ENCODE measurements around the gene UTF1.
A peak's percentile ranks its signal among the peaks of the same experiment; 100 is the strongest.
"Not testable (repeated sequence)": the region's sequence is repeated elsewhere in the genome, so short reads cannot be mapped to it uniquely, and the experiment has no call there.

The UTF1 gene

DNA sequence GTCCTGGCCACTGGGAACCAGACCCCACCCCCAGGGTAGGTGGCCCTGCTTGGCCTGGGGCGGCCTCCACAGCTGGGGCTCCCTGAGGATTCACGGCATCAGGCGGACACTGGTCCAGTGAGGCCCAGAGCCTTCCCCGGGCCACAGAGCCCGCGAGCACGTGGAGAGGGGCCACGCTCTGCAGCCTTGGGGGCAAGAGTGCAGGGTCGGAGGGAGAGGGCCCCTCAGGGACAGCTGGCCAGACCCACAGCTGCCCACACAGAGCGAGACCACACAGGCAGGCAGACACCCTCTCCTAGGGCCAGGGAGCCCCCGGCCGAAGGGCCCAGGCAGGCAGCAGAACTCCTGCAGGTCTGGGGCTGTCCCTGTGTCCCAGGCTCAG lies 18.3 kb downstream of the UTF1 start:
- DNase-seq: no peak

DNA sequence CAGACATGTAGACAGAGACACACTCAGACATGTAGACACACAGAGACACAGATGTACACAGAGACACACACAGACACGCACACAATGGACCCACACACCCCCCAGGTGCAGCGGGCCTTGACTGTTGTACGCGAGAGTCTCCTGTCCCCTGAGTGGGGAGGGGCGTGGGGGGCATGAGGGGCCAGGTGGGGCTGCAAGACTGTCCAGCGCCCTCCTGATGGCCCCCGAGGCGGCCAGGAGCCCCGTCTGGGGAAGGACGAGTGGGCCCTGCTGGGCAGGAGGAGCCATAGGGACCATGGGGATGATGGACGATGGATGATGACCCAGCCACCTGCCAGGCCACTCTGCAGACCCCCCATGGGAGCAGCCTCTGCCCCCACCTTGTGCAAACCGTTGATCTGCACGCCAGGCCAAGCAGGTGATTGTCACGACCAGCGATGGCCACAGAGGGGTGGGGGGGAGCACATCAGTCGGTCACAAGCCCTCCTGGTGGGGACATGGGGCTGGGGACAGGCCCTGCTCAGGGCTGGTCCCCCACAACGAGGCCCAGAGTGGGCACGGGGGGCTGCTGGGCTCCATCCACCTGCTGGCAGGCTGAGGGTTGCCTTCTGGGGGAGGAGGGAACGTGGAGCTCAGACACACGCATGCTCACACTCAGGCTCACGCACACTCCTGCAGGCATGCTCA lies 19.2 kb downstream of the UTF1 start:
- DNase-seq: no peak

DNA sequence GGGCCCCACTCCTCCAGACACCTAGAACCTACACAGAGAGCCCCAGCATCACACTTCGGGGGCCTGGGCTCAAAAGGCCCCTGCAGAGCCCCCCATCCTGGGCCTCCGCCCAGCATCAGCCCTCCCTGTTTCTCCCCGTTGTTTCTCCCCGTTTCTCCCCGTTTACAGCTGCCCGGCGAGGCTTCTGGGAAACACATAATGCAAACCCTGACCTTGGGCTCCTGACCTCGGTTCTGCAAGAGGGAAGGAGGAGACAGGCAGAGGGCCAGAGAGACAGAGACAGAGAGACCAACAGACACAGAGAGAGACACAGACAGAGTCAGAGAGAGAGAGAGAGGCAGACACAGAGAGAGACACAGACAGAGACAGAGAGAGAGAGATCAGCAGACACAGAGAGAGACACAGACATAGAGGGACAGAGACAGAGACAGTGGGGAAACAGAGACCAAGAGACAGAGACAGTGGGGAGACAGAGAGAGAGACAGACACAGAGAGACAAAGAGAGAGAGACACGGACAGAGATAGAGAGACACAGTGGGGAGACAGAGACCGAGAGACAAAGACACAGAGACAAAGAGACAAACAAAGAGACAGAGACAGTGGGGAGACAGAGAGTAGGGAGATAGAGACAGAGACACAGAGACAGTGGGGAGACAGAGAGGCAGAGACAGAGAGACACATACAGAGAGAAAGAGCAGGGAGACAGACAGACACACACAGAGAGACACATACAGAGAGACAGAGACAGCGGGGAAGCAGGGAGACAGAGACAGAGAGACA lies 20.1 kb downstream of the UTF1 start:
- DNase-seq: no peak

DNA sequence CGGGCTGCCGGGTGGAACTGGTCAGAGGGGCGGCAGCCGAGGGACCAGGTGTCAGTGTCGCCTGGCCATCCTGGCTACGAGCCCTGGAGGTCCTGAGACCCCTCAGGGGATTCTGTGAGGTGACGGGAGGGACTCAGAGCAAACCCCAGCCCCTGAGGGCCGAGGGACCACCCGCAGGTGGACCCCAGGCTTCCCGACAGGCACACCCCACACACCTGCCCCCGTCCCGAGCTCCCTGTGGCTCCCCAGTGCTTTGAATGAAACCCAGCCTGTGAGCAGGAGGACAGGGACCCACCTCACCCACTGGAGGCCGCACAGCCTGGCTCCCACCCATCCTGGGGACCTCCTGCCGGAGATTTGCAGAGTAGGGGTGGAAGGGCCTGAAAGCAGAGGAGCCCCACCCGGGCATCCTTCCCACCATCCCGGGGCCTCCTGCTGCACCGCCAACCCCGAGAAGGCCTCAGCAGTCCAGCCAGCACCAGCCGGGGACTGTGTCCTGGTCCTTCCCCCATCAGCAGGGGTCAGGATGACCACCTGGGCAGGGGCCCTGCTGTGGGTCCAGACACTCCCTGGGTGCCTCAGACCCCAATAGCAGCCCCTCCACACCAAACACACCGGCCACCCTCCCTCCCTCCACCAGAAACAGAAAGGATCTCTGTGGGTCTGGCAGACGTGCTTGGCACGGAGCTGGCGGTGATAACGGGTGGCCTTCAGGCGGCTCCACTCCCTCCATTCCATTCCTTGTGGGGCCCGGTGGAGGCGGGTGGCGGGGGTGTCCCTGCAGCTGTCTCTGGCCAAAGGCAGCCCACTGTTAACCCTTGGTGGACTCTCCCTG lies 21.6 kb downstream of the UTF1 start:
- DNase-seq: no peak

DNA sequence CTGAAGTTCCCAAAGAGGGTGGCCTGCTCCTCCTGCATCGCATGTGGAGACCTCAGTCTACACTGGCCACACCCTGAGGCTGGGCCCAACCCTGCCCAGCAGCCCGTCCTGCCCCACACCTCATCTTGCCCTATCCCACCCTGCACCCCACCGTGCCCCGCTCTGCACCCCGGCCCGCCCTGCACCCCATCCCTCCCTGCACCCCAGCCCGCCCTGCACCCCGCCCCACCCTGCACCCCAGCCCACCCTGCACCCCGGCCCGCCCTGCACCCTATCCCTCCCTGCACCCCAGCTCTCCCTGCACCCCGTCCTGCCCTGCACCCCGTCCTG lies 22.2 kb downstream of the UTF1 start:
- no peak for DNase-seq

DNA sequence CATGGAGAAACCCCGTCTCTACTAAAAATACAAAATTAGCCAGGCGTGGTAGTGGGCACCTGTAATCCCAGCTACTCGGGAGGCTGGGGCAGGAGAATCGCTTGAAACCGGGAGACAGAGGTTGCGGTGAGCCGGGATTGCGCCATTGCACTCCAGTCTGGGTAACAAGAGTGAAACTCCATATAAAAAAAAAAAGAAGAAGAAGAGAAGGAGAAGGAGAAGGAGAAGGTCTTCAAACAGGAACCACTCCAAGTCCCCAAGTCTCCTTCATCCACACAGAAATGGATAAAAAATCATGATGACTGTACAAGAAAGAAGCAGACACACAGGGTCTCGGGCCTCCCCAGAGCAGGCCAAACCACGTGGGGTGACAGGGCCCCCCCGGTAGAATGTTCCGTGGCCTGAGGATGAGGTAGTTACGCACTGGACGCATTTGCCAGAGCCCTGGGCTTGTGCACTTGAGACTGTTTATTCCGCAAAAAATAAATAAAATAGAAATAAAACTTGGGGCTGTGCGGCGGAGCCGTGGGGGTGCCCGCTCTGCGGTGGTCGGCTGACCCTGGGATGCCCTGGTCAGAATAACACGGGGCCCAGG lies 23.4 kb downstream of the UTF1 start:
- DNase-seq: no peak

DNA sequence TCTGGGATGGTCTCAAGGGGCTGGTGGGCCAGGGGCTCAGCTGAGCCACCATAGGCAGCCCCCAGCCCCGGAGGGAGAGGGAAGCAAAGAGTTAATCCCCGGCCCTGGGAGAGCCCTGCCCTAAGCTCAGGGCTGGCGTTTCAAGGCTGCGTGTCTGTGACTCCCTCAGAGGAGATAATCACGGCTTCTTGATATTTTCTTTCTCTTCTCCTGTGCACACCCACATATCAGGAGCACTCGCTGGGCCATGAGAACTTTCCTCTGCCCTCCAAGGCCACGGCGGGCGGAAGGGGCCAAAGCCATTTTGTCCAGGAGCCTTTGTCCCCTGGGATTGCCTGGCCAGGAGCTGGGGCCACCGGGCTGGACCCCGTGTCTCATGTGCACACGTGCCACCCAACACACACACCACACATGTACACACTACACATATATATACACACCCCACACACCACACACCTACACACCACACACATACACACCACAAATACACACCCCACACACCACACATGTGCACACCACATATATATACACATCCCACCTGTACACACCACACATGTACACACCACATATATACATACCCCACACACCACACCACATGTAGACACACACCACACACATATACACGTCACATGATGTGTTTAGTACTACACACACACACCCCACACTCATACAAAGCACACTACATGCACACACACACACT lies 24.6 kb downstream of the UTF1 start:
- DNase-seq: no peak

DNA sequence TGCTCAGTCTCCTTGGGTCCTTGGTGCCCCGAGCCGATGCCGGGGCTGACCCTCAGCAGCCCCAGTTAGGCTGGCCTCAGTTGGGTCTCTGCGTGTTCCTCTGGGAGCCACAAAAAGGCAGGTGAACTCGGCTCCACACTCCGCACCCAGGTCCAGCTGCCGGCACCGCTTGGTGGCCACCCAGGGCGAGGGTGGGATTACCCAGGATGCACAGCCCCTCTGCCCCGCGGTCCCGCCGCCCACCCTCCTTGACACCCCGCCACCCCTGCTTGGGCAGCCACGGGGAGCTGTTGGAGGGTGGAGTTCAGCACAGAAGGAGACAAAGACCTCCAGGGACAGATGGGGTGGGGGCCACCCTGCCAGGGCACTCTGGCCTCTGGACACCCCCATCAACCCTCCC lies 25.3 kb downstream of the UTF1 start:
- no peak for DNase-seq

DNA sequence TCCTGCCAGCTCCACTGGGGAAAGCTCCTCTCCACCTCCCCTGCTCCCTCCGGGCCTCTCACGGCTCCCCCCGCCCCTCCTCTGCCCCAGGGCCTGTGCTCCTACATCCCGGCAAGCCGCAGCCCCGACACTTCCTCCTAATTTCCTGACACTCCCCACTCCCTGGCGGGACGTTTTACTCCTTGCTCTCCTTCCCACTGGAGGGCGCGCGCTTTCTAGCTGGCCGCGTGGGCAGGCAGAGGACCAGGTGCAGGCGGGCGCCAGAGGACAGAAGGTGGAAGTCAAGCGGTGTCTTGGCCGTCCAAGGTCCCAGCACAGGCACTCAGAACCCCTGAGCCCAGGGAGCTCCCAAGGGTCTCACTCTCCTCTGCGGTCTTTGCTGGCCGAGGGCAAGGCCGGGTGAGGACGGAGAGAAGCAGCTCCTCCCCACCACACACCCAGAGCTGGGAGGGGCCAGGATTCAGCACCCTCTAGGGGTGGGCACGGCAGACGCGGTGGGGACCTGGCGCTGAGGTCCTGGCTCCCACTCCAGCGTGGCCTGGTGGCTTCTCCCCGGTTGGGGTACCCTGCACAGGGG lies 27.6 kb downstream of the UTF1 start:
- no peak for DNase-seq

DNA sequence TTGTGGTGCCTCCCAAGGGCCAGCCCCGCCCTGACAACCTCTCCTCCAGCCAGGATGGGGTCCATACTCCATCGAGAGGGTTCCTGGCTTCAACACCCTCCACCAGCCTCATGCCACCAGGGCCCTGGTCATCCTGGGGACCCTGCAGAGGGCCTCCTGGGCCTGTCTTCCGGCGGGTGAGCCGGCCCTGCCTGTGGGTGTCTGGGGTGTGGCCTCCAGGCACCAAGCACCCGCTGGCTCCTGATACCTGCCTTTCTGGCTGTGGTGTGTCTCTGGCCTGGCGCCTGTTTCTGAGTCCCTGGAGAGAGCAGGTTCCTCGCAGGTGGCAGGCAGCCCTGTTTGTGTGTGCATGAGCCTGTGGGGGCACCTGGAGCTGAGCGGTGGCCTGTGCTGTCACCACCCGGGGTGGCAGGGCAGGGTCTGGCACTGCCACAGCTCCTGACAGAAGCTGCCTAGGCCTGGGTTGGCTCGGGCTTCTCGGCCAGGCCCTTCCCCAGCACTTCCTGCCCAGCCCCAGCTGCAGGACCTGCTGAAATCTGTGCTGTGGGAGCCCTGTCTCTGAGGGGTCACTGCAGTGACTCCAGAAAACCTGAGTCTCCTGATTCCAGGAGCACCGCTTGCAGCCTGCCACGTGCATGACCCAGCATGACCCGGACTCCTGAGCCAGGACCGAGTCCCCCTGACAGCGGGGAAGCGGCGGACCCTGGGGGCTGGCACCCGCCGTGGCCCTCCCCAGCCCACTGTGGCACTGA lies 28.2 kb downstream of the UTF1 start:
- no peak for DNase-seq

DNA sequence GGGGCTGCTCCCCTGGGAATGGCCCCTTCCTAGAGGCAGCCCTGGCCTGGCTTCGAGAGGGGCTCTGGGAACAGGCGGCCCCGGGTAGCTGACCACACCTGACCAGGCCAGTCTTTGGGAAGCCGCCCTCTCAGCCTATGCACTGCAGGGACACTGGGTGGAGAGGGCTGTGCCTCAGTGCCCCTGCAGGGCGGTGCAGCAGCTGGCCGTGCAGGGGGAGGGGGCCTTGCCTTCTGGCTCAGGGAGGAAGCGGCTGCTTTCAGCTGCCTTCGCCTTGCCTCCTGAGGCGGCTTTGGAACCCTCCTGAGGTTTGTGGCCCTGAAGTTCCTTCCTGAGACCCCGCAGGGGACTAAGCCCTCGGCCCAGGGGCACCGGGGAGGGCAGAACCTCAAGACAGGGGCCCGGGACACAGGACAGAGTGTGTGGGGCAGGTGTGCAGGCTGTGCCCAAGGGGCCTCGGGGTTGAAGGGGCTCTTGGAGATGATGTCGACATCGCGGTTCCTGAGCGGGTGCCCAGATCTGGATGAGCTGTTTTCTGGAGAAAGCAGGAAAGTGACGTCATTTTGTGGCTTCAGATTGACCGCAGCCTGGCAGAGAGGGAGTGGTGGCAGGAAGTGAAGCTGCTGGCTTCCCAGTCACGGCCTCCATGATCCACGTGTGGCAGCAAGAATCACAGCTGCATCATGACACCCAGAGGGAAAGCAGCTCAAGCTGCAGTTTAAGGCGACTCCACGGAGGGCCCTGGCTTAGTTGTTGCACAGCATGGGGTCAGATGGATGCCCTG lies 29.0 kb downstream of the UTF1 start:
- DNase-seq: peak; percentile 100

DNA sequence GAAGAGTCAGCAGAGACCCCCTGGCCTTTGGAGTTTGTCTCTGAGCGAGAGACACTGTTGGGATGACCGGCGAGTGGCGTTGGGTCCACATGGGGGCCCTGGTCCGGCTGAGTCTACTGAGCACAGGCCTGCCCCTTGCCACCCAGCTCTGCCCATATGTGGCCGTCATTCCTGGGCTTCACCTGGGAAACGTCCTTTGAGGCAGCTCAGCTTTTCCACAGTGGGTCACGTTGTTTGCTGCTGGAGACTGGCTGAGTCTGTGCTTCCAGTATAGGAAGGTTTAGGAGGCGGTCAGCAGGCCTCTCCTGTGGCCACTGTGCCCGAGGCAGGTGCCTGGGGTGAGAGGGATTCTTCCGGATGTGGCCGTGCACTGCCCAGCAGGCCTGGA lies 29.6 kb downstream of the UTF1 start:
- no peak for DNase-seq

DNA sequence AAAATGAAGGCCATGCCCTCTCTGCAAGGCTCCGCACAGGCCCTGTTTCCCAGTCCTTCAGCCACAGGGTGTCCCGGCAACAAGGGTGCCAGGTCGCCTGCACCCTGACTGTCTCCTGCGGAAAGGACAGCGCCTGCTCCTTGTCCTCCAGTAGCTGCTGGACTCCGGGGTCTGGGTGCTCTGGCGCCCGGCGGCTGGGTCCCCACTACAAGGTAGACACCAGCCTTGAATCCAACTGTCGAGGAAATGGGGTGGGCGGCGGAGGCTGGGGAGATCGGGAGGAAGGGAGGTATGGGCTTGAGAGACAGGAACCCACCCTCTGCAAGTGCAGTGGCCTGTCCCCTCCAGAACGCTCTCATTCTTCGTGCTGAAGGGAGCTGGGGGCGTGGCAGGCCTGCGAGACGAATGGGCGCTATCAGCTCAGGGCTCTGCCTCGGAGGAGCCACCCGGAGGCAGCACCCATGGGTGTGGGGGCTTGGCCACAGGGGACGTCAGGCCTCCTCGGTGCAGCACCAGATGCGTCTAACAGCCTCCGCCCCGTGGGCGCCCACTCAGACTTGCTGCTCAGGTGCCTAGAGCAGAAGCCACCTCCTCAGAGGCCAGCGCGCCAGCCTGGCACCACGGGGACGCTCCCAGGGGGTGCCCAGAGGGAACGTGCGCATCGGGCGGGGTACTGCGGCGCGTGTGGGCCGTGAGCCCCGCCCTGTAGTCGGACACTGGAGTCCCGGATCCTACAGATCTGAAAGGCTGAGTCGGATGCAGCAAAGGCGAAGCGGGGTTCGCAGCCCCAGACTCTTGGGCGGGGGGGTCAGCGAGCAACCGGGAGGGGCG lies 31.1 kb downstream of the UTF1 start:
- DNase-seq: peak; percentile 38

DNA sequence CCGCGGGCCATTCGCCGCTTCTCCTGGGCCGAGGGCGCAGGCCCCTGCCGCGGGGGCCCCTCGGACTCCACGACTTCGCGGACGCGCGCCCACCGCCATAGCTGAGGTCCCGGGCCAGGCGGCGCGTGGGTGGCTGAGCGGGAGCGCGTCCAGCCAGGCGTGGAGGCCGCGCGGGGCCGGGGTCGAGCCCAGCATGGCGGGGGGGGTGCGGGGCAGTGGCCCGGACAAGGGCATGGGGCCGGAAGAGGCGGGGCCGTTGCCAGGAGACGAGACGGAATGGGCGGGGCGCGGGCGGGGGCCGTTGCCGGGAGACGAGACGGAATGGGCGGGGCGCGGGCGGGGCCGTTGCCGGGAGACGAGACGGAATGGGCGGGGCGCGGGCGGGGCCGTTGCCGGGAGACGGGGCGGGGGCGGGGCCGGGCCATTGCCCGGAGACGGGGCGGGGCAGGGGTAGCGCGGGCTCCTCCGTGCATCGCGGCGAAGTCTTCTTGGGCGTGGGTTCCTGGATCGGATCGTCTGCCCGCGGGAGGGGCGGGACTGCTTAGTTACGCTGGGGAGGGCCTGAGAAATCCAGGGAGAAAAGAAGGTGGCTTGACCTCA lies 31.8 kb downstream of the UTF1 start:
- peak; percentile 62 for DNase-seq

DNA sequence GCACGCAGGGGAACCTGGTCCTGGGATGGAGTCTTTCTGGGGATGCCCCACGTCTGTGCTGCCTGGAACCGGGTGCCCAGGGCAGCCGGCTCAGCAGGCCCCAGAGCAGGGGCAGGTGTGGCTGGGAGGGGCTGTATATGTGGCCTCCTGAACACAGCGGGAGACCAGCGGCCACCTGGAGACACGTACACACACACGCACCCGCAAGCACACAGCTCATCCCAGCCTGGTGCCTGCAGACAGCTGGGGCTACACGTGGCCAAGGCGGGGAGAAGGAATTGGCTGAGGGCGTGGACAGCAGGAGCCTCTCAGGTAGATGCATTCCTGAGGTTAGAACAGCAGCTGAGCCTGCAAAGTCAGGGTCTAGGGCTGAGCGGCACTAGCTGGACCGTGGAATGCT lies 32.7 kb downstream of the UTF1 start:
- DNase-seq: no peak

DNA sequence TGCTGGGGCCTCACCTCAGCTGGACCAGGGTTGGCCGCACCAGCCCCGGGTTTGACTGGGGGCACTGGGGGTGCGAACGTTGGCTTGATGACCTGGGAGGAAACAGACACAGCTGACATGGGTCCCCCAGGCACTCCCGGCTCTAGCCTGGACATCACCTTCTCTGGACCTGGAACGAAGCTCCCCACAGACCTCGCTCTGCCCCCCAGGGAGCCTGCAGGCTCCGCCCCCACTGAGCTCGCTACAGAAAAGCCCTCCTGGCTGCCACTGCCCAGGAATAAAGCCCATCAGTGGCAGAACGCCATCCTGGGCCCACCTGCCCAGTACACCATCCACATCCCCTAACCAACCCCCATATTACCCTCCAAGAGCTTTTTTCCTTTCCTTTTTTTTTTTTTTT lies 33.7 kb downstream of the UTF1 start:
- no peak for DNase-seq

DNA sequence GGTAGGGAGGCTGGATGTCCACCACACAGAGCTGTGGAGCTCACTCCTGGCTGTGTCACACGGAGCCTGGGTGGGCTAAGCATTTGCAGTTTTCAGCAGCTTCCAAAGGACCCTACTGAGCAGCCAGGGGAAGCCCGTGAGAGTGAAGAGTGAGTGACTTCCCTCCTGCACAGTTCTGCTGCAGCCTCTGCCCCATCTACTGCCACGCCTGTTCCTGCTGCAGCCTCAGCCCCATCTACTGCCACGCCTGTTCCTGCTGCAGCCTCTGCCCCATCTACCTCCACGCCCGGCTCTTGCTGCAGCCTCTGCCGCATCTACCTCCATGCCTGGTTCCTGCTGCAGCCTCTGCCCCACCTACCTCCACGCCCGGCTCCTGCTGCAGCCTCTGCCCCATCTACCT lies 34.4 kb downstream of the UTF1 start:
- DNase-seq: no peak

DNA sequence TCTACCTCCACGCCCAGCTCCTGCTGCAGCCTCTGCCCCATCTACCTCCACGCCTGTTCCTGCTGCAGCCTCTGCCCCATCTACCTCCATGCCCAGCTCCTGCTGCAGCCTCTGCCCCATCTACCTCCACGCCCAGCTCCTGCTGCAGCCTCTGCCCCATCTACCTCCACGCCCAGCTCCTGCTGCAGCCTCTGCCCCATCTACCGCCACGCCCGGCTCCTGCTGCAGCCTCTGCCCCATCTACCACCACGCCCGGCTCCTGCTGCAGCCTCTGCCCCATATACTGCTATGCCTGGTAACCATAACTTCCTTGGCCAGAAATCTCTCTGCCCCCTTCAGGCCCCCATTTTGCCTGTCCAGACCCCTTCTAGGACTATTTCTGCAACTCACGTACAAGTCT lies 35.0 kb downstream of the UTF1 start:
- not testable (repeated sequence) for DNase-seq

DNA sequence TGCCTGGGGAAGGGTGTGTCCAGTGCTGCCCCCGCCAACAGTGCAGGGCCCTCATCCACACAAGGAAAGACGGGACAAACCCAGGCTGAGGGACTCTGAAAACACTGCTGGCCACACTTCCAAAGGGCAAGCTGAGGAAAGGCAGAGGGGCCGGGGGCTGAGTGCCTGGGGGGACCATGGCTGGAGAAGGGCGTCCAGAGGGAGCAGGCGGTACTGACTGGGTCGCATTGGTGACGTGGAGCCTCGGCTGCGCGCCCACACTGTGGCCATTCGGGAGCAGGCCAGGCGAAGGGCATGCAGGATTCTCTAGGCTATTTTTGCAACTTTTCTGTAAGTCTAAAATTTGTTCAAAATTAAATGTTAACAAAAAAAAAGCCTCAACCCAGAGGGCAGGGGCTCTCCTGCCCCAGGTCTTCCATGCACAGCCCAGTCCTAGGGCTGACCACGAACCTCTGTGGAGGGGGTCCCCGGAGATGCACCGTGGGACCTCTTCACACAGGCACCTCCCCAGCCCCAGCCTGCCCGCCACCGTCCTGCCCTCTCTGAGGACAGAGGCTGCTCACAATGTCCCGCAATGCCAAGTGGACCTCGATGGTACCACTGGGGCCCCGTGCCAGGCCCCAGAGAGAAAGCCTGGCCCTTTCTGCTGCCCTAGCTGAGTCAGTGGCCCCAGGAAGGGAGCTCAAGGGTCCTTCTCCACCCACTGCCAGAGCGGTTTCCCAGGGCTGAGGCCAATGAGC lies 36.2 kb downstream of the UTF1 start:
- DNase-seq: no peak

All from EL (cell line).